Measurements from ENCODE around the gene TTC39B. TPM values are rescaled to one million over a fixed set of nuclear protein-coding genes. Genes with fewer than 3 reads are reported as not detected.
A peak's percentile ranks its signal among the peaks of the same experiment; 100 is the strongest.
"Not testable (repeated sequence)": the region's sequence is repeated elsewhere in the genome, so short reads cannot be mapped to it uniquely, and the experiment has no call there.

The TTC39B gene
- total RNA-seq, 1 donor from 2014 or later = 46.9 TPM

DNA sequence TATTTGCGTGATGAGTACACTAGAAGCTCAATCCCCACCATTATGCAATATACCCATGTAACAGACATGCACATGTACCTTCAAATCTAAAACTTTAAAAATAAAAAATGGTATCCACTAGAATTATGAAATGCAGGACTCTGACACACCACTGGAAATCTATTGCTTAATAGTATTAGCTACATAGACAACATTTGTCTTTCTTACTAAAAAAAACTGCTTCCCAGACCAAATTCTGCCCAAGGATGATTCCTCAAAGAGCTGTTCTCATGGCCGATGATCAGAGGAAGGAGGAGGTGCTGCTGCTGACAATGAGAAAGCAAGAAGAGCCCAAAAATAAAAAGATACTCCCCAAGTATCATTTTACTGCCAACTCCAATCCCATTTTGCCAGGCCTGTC is 67.2 kb downstream of the TTC39B start:
- ATAC-seq (no peak), DNase-seq (no peak)
- Histone ChIP-seq H3K36me3 (no peaks in the 10 kb centered on the region), H3K27ac (no peak overlapping the region), H3K4me3 (no peak overlapping the region), H3K27me3 (no peaks in the 10 kb centered on the region), H3K9me3 (peaks cover 6% of the 10 kb centered on the region), H3K4me1 (peaks cover 12% of the 10 kb centered on the region)
- TF ChIP-seq CTCF (IDR thresholded peaks at IDR 0.05) = no peak
- intact Hi-C loops (cut with DNase I) = no loop called here

DNA sequence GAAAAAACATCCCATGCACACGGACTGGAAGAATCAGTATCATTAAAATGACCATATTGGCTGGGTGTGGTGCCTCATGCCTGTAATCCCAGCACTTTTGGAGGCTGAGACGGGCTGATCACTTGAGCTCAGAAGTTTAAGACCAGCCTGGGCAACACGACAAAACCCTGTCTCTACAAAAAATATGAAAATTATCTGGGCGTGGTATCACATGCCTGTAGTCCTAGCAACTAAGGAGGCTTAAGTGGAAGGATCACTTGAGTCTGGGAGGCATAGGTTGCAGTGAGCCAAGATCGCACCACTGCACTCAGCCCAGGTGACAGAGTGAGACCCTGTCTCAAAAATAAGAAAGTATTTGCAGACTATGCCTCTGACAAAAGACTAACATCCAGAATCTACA is 68.4 kb downstream of the TTC39B start:
- Histone ChIP-seq H3K9me3 (peaks cover 6% of the 10 kb centered on the region), H3K27me3 (no peaks in the 10 kb centered on the region), H3K27ac (no peak overlapping the region), H3K4me1 (peaks cover 10% of the 10 kb centered on the region), H3K4me3 (no peak overlapping the region), H3K36me3 (no peaks in the 10 kb centered on the region)
- no peak for TF ChIP-seq CTCF (IDR thresholded peaks at IDR 0.05)
- DNase-seq (no peak), ATAC-seq (peak; percentile 82)
- intact Hi-C loops (cut with DNase I) = no loop called here

- H3K27ac ChIP-seq = no peak overlapping the region
- H3K9me3 ChIP-seq = peaks cover 6% of the 10 kb centered on the region
- intact Hi-C loops (cut with DNase I) = no loop called here
- no peak for DNase-seq
- H3K36me3 ChIP-seq = no peaks in the 10 kb centered on the region
- H3K27me3 ChIP-seq = no peaks in the 10 kb centered on the region
- no peak overlapping the region for H3K4me3 ChIP-seq
- no peak for ATAC-seq
- TF ChIP-seq CTCF (IDR thresholded peaks at IDR 0.05) = no peak
- H3K4me1 ChIP-seq = no peaks in the 10 kb centered on the region
These were observed 71.4 kb downstream of the TTC39B start for GRCh38 chr9:15235658-15236057.

- intact Hi-C loops (cut with DNase I); H3K27ac ChIP-seq; ATAC-seq; H3K36me3 ChIP-seq; DNase-seq; H3K27me3 ChIP-seq; H3K4me3 ChIP-seq; H3K4me1 ChIP-seq; H3K9me3 ChIP-seq: not testable (repeated sequence)
These were observed 73.0 kb downstream of the TTC39B start for GRCh38 chr9:15233941-15234490.

GRCh38 chr9:15232706-15233280 is 74.2 kb downstream of the TTC39B start:
- DNase-seq; intact Hi-C loops (cut with DNase I); H3K9me3 ChIP-seq; H3K4me1 ChIP-seq; ATAC-seq; H3K36me3 ChIP-seq; H3K4me3 ChIP-seq; H3K27ac ChIP-seq; H3K27me3 ChIP-seq: not testable (repeated sequence)

DNA sequence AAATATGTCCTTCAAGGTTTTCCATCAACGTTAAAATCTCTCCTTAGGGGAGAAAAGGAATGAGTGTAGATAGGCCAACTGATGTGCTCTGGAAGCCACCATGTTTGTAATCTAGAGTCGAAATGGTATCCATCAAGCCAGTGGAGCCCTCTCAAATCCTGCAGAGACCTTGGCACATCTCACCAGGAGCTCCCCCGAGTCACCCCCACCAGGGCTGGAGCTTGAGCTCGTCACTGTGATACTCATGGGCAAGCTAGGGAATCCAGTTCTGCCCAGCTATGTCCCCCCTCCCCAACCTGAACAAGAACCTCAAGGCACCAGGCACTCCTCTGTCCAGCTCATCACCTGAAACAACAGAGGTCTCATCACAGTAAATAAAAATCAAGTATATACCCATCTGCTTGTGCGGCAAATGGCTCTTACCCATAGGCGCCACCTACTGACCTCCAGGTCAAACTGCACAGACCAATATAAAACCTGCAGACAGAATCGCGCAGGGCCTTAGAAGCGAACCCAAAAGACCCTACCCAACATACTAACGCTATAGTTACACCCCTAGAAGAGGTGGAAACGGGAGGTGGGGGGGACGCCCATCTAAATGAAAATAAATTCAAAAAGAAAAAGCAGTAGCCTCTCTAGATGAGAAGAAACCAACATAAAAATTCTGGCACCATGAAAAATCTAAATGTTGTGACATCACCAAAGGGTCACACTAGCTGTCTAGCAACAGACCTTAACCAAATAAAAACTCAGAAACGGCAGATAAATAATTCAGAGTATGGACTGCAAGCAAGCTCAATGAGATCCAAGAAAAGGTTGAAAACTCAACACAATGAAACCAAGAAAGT is 75.0 kb downstream of the TTC39B start:
- peak; percentile 45 for TF ChIP-seq CTCF (IDR thresholded peaks at IDR 0.05)
- DNase-seq (no peak), ATAC-seq (peak; percentile 65)
- H3K9me3 ChIP-seq = no peaks in the 10 kb centered on the region
- H3K4me1 ChIP-seq = peaks cover 4% of the 10 kb centered on the region
- no peaks in the 10 kb centered on the region for H3K36me3 ChIP-seq
- H3K27ac ChIP-seq = no peak overlapping the region
- no peaks in the 10 kb centered on the region for H3K27me3 ChIP-seq
- intact Hi-C loops (cut with DNase I) = no loop called here
- H3K4me3 ChIP-seq = no peak overlapping the region
